ENCODE data around the gene PKIG. TPM values are rescaled to one million over a fixed set of nuclear protein-coding genes. Genes with fewer than 3 reads are reported as not detected.

Gene PKIG
- total RNA-seq, 1 experiment from 2014 or later: 41.9 TPM

DNA sequence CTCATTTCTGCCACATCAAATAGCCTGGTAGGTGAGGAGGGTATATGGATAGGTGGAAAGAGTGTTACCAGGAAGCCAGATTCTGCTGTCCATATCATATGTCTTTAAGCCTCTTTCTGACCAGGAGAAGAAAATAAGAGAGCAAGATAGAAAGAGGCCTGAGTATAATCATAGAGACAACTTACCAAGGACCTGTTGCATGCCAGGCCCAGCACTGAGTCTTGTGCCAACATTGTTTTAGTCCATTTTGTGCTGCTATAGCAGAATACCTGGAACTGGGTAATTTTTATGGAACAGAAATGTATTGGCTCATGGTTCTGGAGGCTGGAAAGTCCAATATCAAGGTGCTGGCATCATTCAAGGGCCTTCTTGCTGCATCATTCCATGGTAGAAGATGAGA, 76.4 kb downstream of the PKIG start:
- CTCF ChIA-PET: no interaction called here
- no peak overlapping the region for H3K27ac ChIP-seq
- no peak for DNase-seq
- H4K20me1 ChIP-seq (ENCODE audit: insufficient read depth): no peaks in the 10 kb centered on the region
- no peaks in the 10 kb centered on the region for H3K27me3 ChIP-seq (ENCODE audit: insufficient read depth, low read depth)
- H2AFZ ChIP-seq: no peak overlapping the region
- BruUV-seq (replicated peaks): no TSS peak
- POLR2A ChIA-PET (ENCODE audit: unreplicated experiment): no interaction called here
- H3K4me1 ChIP-seq (replicated peaks; ENCODE audit: insufficient read depth): no peaks in the 10 kb centered on the region
- H3K4me3 ChIP-seq: no peak overlapping the region
- H3K9me2 ChIP-seq (ENCODE audit: insufficient read depth): no peaks in the 10 kb centered on the region
- no peaks in the 10 kb centered on the region for H3K9me3 ChIP-seq (ENCODE audit: insufficient read depth, low read depth)
- intact Hi-C loops (cut with micrococcal nuclease; ENCODE audit: unreplicated experiment): no loop called here
- TF ChIP-seq EZH2 (IDR thresholded peaks at IDR 0.05; ENCODE audit: low read depth) (no peak), CTCF (conservative IDR thresholded peaks at IDR 0.05) (no peak)
- no peaks in the 10 kb centered on the region for H3K79me2 ChIP-seq (ENCODE audit: low read depth)
- H3F3A ChIP-seq (ENCODE audit: insufficient read depth, low read depth): no peaks in the 10 kb centered on the region
- no peaks in the 10 kb centered on the region for H3K36me3 ChIP-seq (ENCODE audit: low read depth)
- no peak overlapping the region for H3K4me2 ChIP-seq

DNA sequence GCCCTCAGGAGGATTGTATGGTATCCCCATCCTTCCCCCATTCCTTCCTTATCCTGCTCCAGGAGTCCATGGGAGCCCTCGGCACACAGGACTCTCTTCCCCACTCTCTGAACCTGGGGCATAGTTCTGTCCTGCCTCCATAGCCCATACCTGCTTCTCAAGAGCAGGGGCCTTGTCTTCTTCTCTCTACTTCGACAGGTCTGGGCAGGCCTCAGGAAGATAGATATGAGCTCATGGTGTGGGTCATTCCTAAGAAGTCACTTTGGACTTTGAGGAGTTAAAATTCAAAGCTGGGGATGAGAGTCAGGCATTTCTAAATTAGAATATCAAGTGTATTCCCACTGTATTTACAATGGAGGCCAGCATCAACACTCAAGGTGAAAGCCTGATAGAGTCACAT, 77.6 kb downstream of the PKIG start:
- no peaks in the 10 kb centered on the region for H3K79me2 ChIP-seq (ENCODE audit: low read depth)
- H3K9me3 ChIP-seq (ENCODE audit: insufficient read depth, low read depth): no peaks in the 10 kb centered on the region
- H3K36me3 ChIP-seq (ENCODE audit: low read depth): no peaks in the 10 kb centered on the region
- intact Hi-C loops (cut with micrococcal nuclease; ENCODE audit: unreplicated experiment): no loop called here
- no peak overlapping the region for H3K4me3 ChIP-seq
- H2AFZ ChIP-seq: no peak overlapping the region
- no peak overlapping the region for H3K27ac ChIP-seq
- no peaks in the 10 kb centered on the region for H3F3A ChIP-seq (ENCODE audit: insufficient read depth, low read depth)
- no peak overlapping the region for H3K4me2 ChIP-seq
- H4K20me1 ChIP-seq (ENCODE audit: insufficient read depth): no peaks in the 10 kb centered on the region
- no TSS peak for BruUV-seq (replicated peaks)
- ChIA-PET CTCF (no interaction called here), POLR2A (ENCODE audit: unreplicated experiment) (no interaction called here)
- H3K4me1 ChIP-seq (replicated peaks; ENCODE audit: insufficient read depth): no peaks in the 10 kb centered on the region
- H3K27me3 ChIP-seq (ENCODE audit: insufficient read depth, low read depth): no peaks in the 10 kb centered on the region
- TF ChIP-seq CTCF (conservative IDR thresholded peaks at IDR 0.05): no peak
- TF ChIP-seq EZH2 (IDR thresholded peaks at IDR 0.05; ENCODE audit: low read depth): no peak
- H3K9me2 ChIP-seq (ENCODE audit: insufficient read depth): no peaks in the 10 kb centered on the region
- no peak for DNase-seq

GRCh38 chr20:44660581-44660980, 78.2 kb downstream of the PKIG start:
- Histone ChIP-seq H2AFZ (no peak overlapping the region), H4K20me1 (ENCODE audit: insufficient read depth) (no peaks in the 10 kb centered on the region), H3K27me3 (ENCODE audit: insufficient read depth, low read depth) (no peaks in the 10 kb centered on the region), H3F3A (ENCODE audit: insufficient read depth, low read depth) (no peaks in the 10 kb centered on the region), H3K36me3 (ENCODE audit: low read depth) (no peaks in the 10 kb centered on the region), H3K9me2 (ENCODE audit: insufficient read depth) (no peaks in the 10 kb centered on the region), H3K4me2 (no peak overlapping the region), H3K9me3 (ENCODE audit: insufficient read depth, low read depth) (no peaks in the 10 kb centered on the region), H3K27ac (no peak overlapping the region), H3K4me1 (replicated peaks; ENCODE audit: insufficient read depth) (no peaks in the 10 kb centered on the region), H3K79me2 (ENCODE audit: low read depth) (no peaks in the 10 kb centered on the region), H3K4me3 (no peak overlapping the region)
- POLR2A ChIA-PET (ENCODE audit: unreplicated experiment): no interaction called here
- CTCF ChIA-PET: no interaction called here
- intact Hi-C loops (cut with micrococcal nuclease; ENCODE audit: unreplicated experiment): no loop called here
- BruUV-seq (replicated peaks): no TSS peak
- DNase-seq: no peak
- TF ChIP-seq EZH2 (IDR thresholded peaks at IDR 0.05; ENCODE audit: low read depth) (no peak), CTCF (conservative IDR thresholded peaks at IDR 0.05) (no peak)
